ENCODE measurements around the gene MTUS2.

DNA sequence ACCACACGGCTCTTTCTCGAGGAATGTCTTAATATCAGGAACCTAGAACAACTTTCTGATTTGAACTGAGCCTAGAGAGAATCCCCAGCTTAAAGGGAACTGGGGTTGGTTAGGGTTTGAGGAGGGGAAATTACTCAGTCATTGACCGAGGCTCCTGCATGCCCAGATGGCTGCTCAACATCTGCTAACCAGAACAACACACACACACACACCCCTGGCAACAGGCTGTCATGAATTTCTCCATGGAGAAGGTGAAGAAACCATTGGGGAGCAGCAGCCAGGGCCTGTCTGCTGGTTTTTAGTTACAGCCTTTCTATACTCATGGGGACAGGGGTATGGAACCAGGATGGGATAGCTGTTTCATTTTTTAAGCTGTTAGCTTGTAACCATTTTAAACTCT, 5.2 kb downstream of the MTUS2 start:
- TF ChIP-seq POLR2AphosphoS5 (IDR thresholded peaks at IDR 0.05; ENCODE audit: low read depth) = no peak
- TF ChIP-seq, protein P1, sequence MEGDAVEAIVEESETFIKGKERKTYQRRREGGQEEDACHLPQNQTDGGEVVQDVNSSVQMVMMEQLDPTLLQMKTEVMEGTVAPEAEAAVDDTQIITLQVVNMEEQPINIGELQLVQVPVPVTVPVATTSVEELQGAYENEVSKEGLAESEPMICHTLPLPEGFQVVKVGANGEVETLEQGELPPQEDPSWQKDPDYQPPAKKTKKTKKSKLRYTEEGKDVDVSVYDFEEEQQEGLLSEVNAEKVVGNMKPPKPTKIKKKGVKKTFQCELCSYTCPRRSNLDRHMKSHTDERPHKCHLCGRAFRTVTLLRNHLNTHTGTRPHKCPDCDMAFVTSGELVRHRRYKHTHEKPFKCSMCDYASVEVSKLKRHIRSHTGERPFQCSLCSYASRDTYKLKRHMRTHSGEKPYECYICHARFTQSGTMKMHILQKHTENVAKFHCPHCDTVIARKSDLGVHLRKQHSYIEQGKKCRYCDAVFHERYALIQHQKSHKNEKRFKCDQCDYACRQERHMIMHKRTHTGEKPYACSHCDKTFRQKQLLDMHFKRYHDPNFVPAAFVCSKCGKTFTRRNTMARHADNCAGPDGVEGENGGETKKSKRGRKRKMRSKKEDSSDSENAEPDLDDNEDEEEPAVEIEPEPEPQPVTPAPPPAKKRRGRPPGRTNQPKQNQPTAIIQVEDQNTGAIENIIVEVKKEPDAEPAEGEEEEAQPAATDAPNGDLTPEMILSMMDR (IDR thresholded peaks at IDR 0.05; ENCODE audit: insufficient read depth, low read length) = no peak
- TF ChIP-seq, protein P2, sequence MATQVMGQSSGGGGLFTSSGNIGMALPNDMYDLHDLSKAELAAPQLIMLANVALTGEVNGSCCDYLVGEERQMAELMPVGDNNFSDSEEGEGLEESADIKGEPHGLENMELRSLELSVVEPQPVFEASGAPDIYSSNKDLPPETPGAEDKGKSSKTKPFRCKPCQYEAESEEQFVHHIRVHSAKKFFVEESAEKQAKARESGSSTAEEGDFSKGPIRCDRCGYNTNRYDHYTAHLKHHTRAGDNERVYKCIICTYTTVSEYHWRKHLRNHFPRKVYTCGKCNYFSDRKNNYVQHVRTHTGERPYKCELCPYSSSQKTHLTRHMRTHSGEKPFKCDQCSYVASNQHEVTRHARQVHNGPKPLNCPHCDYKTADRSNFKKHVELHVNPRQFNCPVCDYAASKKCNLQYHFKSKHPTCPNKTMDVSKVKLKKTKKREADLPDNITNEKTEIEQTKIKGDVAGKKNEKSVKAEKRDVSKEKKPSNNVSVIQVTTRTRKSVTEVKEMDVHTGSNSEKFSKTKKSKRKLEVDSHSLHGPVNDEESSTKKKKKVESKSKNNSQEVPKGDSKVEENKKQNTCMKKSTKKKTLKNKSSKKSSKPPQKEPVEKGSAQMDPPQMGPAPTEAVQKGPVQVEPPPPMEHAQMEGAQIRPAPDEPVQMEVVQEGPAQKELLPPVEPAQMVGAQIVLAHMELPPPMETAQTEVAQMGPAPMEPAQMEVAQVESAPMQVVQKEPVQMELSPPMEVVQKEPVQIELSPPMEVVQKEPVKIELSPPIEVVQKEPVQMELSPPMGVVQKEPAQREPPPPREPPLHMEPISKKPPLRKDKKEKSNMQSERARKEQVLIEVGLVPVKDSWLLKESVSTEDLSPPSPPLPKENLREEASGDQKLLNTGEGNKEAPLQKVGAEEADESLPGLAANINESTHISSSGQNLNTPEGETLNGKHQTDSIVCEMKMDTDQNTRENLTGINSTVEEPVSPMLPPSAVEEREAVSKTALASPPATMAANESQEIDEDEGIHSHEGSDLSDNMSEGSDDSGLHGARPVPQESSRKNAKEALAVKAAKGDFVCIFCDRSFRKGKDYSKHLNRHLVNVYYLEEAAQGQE (IDR thresholded peaks at IDR 0.05; ENCODE audit: insufficient replicate concordance, low read depth) = no peak

Data from HL-60 (cell line).